Ishikawa (cell line): ENCODE measurements around the gene DMC1.

ENCODE experiments used
- CEBPB ChIP-seq: IDR thresholded peaks from 2 replicates; pipeline ENCODE4 v1.6.1; 2012
- CREB1 ChIP-seq: IDR thresholded peaks from 2 replicates; pipeline ENCODE4 v1.6.1; 2012; ENCODE audit warnings: low read depth
- EP300 ChIP-seq: IDR thresholded peaks from 2 replicates; pipeline ENCODE4 v1.6.1; 2012; ENCODE audit warnings: borderline replicate concordance
- FOXM1 ChIP-seq: IDR thresholded peaks from 2 replicates; pipeline ENCODE4 v1.6.1; 2012; ENCODE audit warnings: low read depth, borderline replicate concordance
- MAX ChIP-seq: IDR thresholded peaks from 2 replicates; pipeline ENCODE4 v1.6.1; 2012
- NFIC ChIP-seq: IDR thresholded peaks from 2 replicates; pipeline ENCODE4 v1.6.1; 2012
- RAD21 ChIP-seq: IDR thresholded peaks from 2 replicates; pipeline ENCODE4 v1.6.1; 2012; ENCODE audit warnings: low read depth
- REST ChIP-seq: IDR thresholded peaks from 2 replicates; pipeline ENCODE4 v1.6.1; 2012; ENCODE audit warnings: low read depth, mild to moderate bottlenecking
- TAF1 ChIP-seq: IDR thresholded peaks from 2 replicates; pipeline ENCODE4 v1.6.1; 2012; ENCODE audit warnings: low read depth, mild to moderate bottlenecking
- TEAD4 ChIP-seq: IDR thresholded peaks from 2 replicates; pipeline ENCODE4 v1.6.1; 2012
- USF1 ChIP-seq: IDR thresholded peaks from 2 replicates; pipeline ENCODE4 v1.6.1; 2012
- YY1 ChIP-seq: IDR thresholded peaks from 2 replicates; pipeline ENCODE4 v1.6.1; 2012; ENCODE audit warnings: low read depth
- ZBTB7A ChIP-seq: IDR thresholded peaks from 2 replicates; pipeline ENCODE4 v1.6.1; 2012; ENCODE audit warnings: low read depth

GRCh38 chr22:38569972-38570778, at the start of gene DMC1:
- TF ChIP-seq MAX (no peak), RAD21 (no peak), EP300 (no peak), TAF1 (no peak), ZBTB7A (no peak; the same call in 1 of the 2 replicates), NFIC (no peak), FOXM1 (no peak), TEAD4 (no peak), REST (no peak), CEBPB (no peak), YY1 (no peak), CREB1 (no peak), USF1 (no peak)
